Activated CD8-positive, alpha-beta memory T cell treated with anti-CD3 and anti-CD28 coated beads, Interleukin-2, amount 10 ng/mL, durations not matched to agents 7 days and 5 days (primary cell): ENCODE measurements around the gene SLC15A1. TPM values are rescaled to one million over a fixed set of nuclear protein-coding genes. Genes with fewer than 3 reads are reported as not detected.

Experiments
- ATAC-seq: fragments of 150-1000 bp; cut with Tn5 transposase; one replicate; pipeline ENCODE4 v1.10.0; 2021; ENCODE audit warnings: moderate library complexity
- CTCF ChIA-PET: fragments of 350-600 bp; sonication (Branson Sonifier 250); formaldehyde crosslinking; loops from one replicate; lab custom pipeline; 2021; ENCODE audit warnings: antibody characterized with exemption; lab: Charles Lee
- DNase-seq: peaks from one replicate; pipeline ENCODE4 v3.0.0-alpha.2; 2020
- H3K27ac Mint-ChIP-seq: one replicate; pipeline ENCODE4 v1.8.0; 2021; ENCODE audit warnings: mild to moderate bottlenecking, mixed read lengths
- H3K27me3 Mint-ChIP-seq: one replicate; pipeline ENCODE4 v1.8.0; 2021; ENCODE audit warnings: mixed read lengths
- H3K36me3 Mint-ChIP-seq: one replicate; pipeline ENCODE4 v1.8.0; 2021; ENCODE audit warnings: mild to moderate bottlenecking, mixed read lengths
- H3K4me1 Mint-ChIP-seq: one replicate; pipeline ENCODE4 v1.8.0; 2021; ENCODE audit warnings: mixed read lengths
- H3K4me3 Mint-ChIP-seq: one replicate; pipeline ENCODE4 v1.8.0; 2021; ENCODE audit warnings: mild to moderate bottlenecking, moderate library complexity, mixed read lengths
- H3K9me3 Mint-ChIP-seq: one replicate; pipeline ENCODE4 v1.8.0; 2022; ENCODE audit warnings: low read depth, mixed read lengths
- total RNA-seq, 2 experiments: library from RNA; stranded (reverse); gene quantifications; one replicate each; pipeline ENCODE4 v1.2.3, GENCODE V29; 2021

The SLC15A1 gene
- total RNA-seq, 2 experiments from 2014 or later, result not detected

DNA sequence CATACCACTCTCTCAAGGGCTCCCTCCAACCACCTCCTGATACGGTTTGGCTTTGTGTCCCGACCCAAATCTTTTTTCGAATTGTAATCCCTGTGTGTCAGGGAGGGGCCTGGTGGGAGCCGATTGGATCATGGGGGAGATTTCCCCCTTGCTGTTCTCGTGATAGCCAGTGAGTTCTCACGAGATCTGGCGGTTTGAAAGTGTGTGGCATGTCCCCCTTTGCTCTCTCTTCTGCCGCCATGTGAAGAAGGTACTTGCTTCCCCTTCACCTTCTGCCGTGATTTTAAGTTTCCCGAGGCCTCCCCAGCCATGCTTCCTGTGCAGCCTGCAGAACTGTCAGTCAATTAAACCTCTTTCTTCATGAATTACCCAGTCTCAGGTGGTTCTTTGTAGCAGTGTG is 34.7 kb upstream of the SLC15A1 start:
- Mint-ChIP-seq H3K4me3 (no peak overlapping the region), H3K36me3 (peaks cover 4% of the 10 kb centered on the region), H3K27me3 (peaks cover 34% of the 10 kb centered on the region), H3K27ac (no peak overlapping the region), H3K4me1 (no peaks in the 10 kb centered on the region), H3K9me3 (no peaks in the 10 kb centered on the region)
- no peak for ATAC-seq
- CTCF ChIA-PET, result no interaction called here
- no peak for DNase-seq

DNA sequence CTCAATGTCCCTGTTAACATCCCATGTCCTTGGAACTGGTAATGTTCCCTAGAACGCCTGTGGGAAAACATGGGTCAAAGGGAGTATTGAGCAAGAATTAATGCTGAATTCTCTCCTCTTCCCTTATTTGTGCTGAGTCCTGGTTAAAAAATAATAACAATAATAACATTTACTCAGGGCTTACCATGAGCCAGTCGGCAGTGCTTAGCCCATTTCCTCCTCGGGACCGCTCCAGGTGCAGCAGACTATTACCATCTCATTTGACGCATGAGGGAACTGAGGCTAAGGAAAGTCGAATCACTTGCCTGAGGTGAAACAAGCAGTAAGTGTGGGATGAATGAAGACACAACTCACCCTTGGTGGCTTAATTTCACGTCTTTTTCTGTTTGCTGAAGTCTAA is 33.6 kb upstream of the SLC15A1 start:
- CTCF ChIA-PET, result no interaction called here
- no peak for ATAC-seq
- Mint-ChIP-seq H3K4me1 (no peaks in the 10 kb centered on the region), H3K4me3 (no peak overlapping the region), H3K27me3 (peaks cover 38% of the 10 kb centered on the region), H3K9me3 (no peaks in the 10 kb centered on the region), H3K36me3 (no peaks in the 10 kb centered on the region), H3K27ac (no peak overlapping the region)
- DNase-seq, result no peak

DNA sequence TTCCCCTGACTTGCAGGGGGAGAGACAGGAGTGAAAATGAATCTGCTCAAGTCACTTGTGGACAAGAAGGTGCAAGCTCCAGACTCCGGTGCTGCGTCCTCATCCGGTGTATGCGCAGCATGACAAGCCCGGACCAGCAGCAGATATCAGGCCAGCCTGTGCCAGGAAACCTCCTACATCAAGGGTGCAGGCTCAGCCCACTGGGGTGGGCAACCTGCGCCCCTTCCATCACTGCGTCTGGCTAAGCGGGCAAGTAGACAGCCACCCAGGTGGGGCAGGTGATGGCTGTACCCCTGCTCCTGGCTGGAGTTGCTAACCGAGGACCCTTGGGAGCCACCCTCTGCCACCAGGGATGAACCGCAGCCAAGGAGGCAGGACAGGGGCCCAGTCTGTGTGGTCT is 32.9 kb upstream of the SLC15A1 start:
- no peak for ATAC-seq
- Mint-ChIP-seq H3K27me3 (peaks cover 38% of the 10 kb centered on the region), H3K4me1 (no peaks in the 10 kb centered on the region), H3K4me3 (no peak overlapping the region), H3K27ac (no peak overlapping the region), H3K36me3 (no peaks in the 10 kb centered on the region), H3K9me3 (no peaks in the 10 kb centered on the region)
- CTCF ChIA-PET, result no interaction called here
- DNase-seq, result no peak

DNA sequence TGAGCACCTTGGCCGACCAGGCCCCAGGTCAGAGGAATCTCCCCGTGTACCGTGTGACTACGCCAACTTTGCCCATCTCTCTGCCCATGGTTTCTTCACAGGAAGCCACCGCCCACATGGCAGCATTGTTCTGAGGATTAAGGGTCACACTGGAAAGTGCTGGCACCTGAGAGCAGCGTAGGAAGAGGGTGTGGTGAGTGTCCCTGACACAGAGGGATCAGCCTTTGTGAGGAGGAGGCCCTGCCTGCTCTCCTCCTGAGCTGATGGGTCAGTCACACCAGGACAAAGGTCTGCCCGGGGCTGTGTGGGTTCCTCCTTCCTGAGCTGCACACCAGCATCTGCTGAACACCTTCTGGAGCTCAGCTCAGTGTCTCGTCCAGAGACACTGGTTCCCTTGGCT is 32.2 kb upstream of the SLC15A1 start:
- H3K36me3 Mint-ChIP-seq, result no peaks in the 10 kb centered on the region
- peaks cover 36% of the 10 kb centered on the region for H3K27me3 Mint-ChIP-seq
- H3K9me3 Mint-ChIP-seq, result no peaks in the 10 kb centered on the region
- H3K4me1 Mint-ChIP-seq, result no peaks in the 10 kb centered on the region
- no peak overlapping the region for H3K4me3 Mint-ChIP-seq
- no peak for ATAC-seq
- no peak for DNase-seq
- CTCF ChIA-PET, result no interaction called here
- H3K27ac Mint-ChIP-seq, result no peak overlapping the region

DNA sequence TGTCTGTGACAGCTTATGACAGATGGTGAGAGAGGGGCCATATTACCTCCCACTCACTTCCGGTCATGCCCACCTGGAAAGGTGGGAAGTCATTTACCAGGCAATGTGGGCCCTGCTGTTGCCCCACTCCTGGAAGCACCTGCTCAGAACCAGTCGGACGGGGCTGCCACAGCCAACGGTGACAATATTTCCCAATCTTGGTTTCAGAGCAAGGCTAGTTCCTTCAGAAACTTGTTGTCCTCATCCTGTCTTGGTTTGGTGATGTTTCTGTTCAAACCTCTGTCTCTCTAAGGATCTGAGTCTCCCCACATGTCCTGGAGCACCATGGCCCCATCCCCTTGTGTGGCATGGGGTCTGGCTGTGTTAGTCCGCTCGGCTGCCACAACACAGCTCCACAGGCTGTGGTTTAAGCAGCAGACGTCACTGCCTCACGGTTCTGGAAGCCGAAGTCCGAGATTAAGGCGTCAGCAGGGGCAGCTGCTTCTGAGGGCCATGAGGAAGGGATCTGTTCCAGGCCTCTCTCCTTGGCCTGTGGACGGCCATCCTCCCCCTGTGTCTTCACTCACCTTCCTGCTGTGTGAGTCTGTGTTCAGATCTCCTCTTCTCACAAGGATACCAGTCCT is 31.5 kb upstream of the SLC15A1 start:
- H3K27ac Mint-ChIP-seq, result no peak overlapping the region
- H3K27me3 Mint-ChIP-seq, result peaks cover 37% of the 10 kb centered on the region
- CTCF ChIA-PET, result no interaction called here
- H3K4me3 Mint-ChIP-seq, result no peak overlapping the region
- no peaks in the 10 kb centered on the region for H3K9me3 Mint-ChIP-seq
- DNase-seq (no peak), ATAC-seq (no peak)
- no peaks in the 10 kb centered on the region for H3K36me3 Mint-ChIP-seq
- H3K4me1 Mint-ChIP-seq, result no peaks in the 10 kb centered on the region

DNA sequence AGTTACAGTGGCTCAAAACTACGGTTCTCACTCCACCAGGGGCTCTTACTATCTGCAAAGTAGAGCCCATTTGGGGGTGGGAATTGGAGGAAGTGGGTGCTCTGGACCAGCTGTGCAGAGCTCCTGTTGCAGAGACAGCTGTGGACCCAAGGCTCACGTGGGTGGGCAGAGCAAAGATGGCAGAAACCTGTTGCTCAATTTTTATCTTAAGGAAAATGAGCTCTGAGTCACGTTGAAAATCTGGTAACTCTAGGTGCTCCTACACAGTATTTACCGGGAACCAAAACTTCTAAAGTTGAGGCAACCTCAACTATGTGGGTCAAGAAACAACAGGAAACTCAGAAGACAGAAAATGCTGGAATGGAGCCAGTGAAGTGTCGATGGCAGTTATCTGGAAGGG is 30.2 kb upstream of the SLC15A1 start:
- Mint-ChIP-seq H3K4me3 (no peak overlapping the region), H3K27me3 (peaks cover 34% of the 10 kb centered on the region), H3K4me1 (no peaks in the 10 kb centered on the region), H3K9me3 (no peaks in the 10 kb centered on the region), H3K27ac (no peak overlapping the region), H3K36me3 (no peaks in the 10 kb centered on the region)
- ATAC-seq (no peak), DNase-seq (no peak)
- CTCF ChIA-PET, result interaction anchor here (1.1 kb wide), 1 partner anchor 21 kb away, joined by 4 read pairs; no protein-coding TSS in a partner anchor

DNA sequence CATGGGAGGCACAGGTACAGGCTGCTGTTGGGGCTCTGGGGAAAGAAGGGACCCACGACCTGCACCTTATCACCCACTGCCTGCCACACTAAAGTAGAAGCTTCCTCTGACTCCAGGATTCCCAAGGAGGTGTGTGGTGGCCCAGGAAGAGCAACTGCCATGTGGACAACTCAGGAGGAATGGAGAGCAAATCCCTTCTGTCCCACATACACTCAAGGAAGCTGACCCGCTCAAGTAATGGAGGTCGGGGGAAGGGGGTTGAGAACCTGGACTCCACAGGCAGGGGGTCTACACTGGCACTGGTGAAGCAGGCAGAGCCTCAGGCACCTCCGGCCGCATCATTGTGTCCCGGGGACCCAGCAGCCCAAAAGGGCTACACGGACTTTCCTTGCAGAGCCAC is 29.4 kb upstream of the SLC15A1 start:
- CTCF ChIA-PET, result no interaction called here
- no peaks in the 10 kb centered on the region for H3K9me3 Mint-ChIP-seq
- DNase-seq, result no peak
- H3K27ac Mint-ChIP-seq, result no peak overlapping the region
- H3K4me1 Mint-ChIP-seq, result no peaks in the 10 kb centered on the region
- H3K27me3 Mint-ChIP-seq, result peaks cover 26% of the 10 kb centered on the region
- no peaks in the 10 kb centered on the region for H3K36me3 Mint-ChIP-seq
- ATAC-seq, result no peak
- H3K4me3 Mint-ChIP-seq, result no peak overlapping the region

DNA sequence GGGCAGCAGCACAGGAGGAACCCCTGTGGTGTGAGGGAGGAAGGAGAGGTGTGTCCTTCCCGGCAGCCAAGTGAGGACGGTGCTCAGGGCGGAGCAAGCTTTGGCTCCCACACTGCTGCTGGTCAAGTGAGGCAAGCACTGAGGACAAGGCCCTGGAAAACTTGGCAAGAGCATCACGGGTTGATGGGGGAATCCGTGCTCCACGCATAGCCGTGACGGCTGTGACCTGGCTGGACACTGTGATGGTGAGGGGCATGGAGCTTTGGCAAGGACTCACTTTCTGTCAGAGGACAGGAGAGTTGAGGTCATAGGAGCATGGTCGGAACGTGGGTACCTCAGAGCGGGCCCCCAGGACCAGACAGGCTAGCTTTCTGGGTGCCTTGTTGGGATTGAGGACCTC is 29.0 kb upstream of the SLC15A1 start:
- H3K4me3 Mint-ChIP-seq, result no peak overlapping the region
- no peaks in the 10 kb centered on the region for H3K9me3 Mint-ChIP-seq
- H3K4me1 Mint-ChIP-seq, result no peaks in the 10 kb centered on the region
- no peak overlapping the region for H3K27ac Mint-ChIP-seq
- CTCF ChIA-PET, result no interaction called here
- H3K36me3 Mint-ChIP-seq, result no peaks in the 10 kb centered on the region
- DNase-seq (no peak), ATAC-seq (no peak)
- H3K27me3 Mint-ChIP-seq, result peaks cover 24% of the 10 kb centered on the region

DNA sequence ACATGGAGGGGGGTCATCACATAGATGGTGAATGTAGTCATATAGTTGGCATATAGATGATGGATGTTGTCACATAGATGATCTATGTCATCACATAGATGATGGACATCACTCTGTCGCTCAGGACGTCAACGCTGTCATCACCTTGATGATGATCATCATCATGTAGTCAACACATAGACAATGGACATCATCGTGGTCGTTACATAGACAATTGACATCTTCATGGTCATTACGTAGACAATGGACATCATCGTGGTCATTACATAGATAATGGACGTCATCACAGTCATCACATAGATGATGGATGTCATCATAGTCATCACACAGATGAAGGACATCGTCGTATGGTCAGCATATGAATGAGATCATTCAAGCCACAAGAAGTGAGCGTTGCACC is 28.6 kb upstream of the SLC15A1 start:
- DNase-seq (no peak), ATAC-seq (no peak)
- CTCF ChIA-PET, result no interaction called here
- Mint-ChIP-seq H3K27ac (no peak overlapping the region), H3K27me3 (peaks cover 20% of the 10 kb centered on the region), H3K9me3 (no peaks in the 10 kb centered on the region), H3K4me1 (no peaks in the 10 kb centered on the region), H3K4me3 (no peak overlapping the region), H3K36me3 (no peaks in the 10 kb centered on the region)

DNA sequence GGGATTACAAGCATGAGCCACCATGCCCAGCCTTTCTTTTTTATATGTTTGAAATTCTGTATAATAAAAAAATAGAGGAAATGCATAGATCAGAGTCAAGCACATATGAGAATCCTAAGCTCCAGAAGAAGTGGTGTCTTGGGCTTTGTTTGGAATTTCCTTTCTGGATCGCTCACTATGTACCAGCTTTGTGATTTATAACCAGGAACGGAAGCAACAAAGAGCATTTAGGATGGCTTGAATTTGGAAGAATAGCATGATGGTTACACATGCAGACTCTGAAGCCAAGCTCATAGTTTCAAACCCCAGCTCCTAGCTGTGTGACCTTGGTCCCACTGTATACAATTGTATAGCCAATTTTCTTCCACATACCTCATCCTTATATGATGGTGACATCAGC is 28.0 kb upstream of the SLC15A1 start:
- ATAC-seq, result no peak
- Mint-ChIP-seq H3K27me3 (peaks cover 20% of the 10 kb centered on the region), H3K36me3 (no peaks in the 10 kb centered on the region), H3K9me3 (no peaks in the 10 kb centered on the region), H3K4me3 (no peak overlapping the region), H3K4me1 (no peaks in the 10 kb centered on the region), H3K27ac (no peak overlapping the region)
- CTCF ChIA-PET, result no interaction called here
- no peak for DNase-seq

DNA sequence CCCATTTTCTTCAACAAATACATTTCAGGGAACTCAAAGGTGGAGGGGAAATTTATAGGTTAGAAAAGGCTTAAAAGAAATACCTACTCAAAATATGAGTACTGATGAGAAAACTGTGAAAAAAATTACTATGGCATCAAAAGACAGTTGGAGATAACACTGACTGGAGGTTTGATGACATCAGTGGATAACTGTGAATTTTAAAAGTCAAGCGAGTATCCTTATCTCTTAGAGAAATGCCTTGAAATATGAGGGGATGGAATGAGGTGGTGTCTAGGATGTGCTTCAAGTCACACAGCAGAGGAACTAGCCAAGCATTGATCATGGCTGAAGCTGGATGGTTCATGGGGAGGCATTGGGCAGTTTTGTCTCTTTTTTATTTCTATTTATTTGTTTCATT is 27.2 kb upstream of the SLC15A1 start:
- CTCF ChIA-PET, result interaction anchor here (1.8 kb wide), 1 partner anchor 57 kb away, joined by 3 read pairs; no protein-coding TSS in a partner anchor
- Mint-ChIP-seq H3K27ac (no peak overlapping the region), H3K36me3 (no peaks in the 10 kb centered on the region), H3K9me3 (no peaks in the 10 kb centered on the region), H3K27me3 (peaks cover 20% of the 10 kb centered on the region), H3K4me3 (no peak overlapping the region), H3K4me1 (no peaks in the 10 kb centered on the region)
- ATAC-seq (no peak), DNase-seq (no peak)

DNA sequence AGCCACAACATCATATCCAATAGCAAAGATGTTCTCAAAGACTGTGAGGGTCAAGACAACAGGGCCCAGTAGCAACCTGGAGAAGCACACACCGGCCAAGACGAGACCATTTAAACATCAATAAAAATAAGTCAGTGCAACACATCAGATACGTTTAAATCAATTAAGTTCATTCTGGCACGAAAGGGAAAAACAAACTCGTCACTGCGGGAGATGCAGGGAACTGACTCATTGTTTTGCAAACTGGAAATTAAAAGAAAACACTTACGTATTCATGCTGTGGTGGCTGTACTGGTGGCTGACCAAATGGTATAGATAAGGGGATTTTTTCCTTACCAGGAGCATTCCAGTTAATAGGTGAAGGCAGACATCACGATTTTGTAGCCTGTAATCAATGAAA is 26.3 kb upstream of the SLC15A1 start:
- DNase-seq, result no peak
- Mint-ChIP-seq H3K36me3 (no peaks in the 10 kb centered on the region), H3K4me1 (no peaks in the 10 kb centered on the region), H3K27ac (no peak overlapping the region), H3K27me3 (peaks cover 20% of the 10 kb centered on the region), H3K9me3 (no peaks in the 10 kb centered on the region), H3K4me3 (no peak overlapping the region)
- CTCF ChIA-PET, result interaction anchor here (1.8 kb wide), 1 partner anchor 58 kb away, joined by 3 read pairs; no protein-coding TSS in a partner anchor
- no peak for ATAC-seq

DNA sequence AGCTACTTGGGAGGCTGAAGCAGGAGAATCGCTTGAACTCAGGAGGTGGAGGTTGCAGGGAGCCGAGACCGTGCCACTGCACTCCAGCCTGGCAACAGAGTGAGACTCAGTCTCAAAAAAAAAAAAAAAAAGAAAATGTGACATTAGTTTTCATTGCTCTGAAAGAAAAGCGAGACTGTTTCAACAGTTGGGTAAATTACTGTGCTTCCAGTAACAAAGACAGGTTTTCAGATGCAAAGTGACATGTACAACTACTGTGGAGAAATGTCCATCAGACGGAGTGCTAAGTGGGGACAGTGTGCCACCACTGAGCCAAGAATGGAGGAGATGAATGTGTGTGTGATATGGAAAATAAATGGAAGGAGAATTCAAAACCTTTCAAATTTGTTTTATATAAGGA is 24.2 kb upstream of the SLC15A1 start:
- ATAC-seq (no peak), DNase-seq (no peak)
- H3K36me3 Mint-ChIP-seq, result no peaks in the 10 kb centered on the region
- H3K27me3 Mint-ChIP-seq, result peaks cover 14% of the 10 kb centered on the region
- no peak overlapping the region for H3K4me3 Mint-ChIP-seq
- no peak overlapping the region for H3K27ac Mint-ChIP-seq
- H3K4me1 Mint-ChIP-seq, result no peaks in the 10 kb centered on the region
- CTCF ChIA-PET, result no interaction called here
- no peaks in the 10 kb centered on the region for H3K9me3 Mint-ChIP-seq

DNA sequence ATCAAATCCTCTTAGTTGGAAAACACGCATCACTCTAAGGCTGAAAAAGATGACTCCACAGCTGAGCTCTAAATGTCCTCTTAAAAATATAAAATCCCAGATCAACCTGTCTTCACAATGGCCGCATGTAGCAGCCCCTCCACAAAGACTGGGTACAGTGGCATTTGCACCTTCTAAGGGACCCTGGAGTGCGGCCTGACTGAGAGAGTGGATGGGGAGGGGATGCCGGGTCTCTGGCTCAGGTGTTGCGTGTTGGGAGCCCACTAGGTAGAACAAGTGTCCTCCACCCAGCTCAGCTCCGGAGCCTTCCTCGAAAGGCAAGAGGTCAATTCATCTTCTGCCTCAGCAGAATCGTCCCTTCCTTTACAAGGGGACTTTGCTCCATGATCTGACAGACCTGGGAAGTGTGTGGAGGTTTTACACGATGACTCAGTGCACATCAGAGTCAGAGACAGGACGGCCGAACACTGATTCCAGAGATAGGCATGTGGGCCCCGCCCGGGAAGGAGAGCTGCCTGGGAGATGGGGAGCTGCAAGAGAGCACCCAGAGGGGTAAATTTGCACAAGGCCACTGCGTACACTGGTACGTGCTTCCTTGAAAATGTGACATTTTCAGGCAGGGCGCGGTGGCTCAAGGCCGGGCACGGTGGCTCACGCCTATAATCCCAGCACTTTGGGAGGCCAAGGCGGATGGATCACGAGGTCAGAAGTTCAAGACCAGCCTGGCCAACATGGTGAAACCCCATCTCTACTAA is 23.5 kb upstream of the SLC15A1 start:
- Mint-ChIP-seq H3K27ac (no peak overlapping the region), H3K27me3 (peaks cover 15% of the 10 kb centered on the region), H3K36me3 (no peaks in the 10 kb centered on the region), H3K4me3 (no peak overlapping the region), H3K4me1 (no peaks in the 10 kb centered on the region), H3K9me3 (no peaks in the 10 kb centered on the region)
- DNase-seq (no peak), ATAC-seq (no peak)
- CTCF ChIA-PET, result no interaction called here
